ENCODE results near the gene TMEM52.
A peak's percentile ranks its signal among the peaks of the same experiment; 100 is the strongest.
"Not testable (repeated sequence)": the region's sequence is repeated elsewhere in the genome, so short reads cannot be mapped to it uniquely, and the experiment has no call there.

Gene TMEM52

GRCh38 chr1:1946540-1946939 is 27.5 kb upstream of the TMEM52 start:
- no peak for DNase-seq (ENCODE audit: low read depth in 3 of 3)

- DNase-seq (ENCODE audit: low read depth in 3 of 3): no peak
These were observed 26.8 kb upstream of the TMEM52 start for GRCh38 chr1:1945782-1946393.

GRCh38 chr1:1943834-1944570 is 24.9 kb upstream of the TMEM52 start:
- DNase-seq (ENCODE audit: low read depth in 3 of 3): peak; percentile 25 to 45 (median 37)

GRCh38 chr1:1942753-1943656 is 23.9 kb upstream of the TMEM52 start:
- DNase-seq (ENCODE audit: low read depth in 3 of 3): no peak

- no peak for DNase-seq (ENCODE audit: low read depth in 3 of 3)
These were observed 23.0 kb upstream of the TMEM52 start for GRCh38 chr1:1941868-1942752.

GRCh38 chr1:1941211-1941841 is 22.2 kb upstream of the TMEM52 start:
- no peak for DNase-seq (ENCODE audit: low read depth in 3 of 3)

GRCh38 chr1:1940123-1940425 is 21.0 kb upstream of the TMEM52 start:
- no peak for DNase-seq (ENCODE audit: low read depth in 3 of 3)

- no peak for DNase-seq (ENCODE audit: low read depth in 3 of 3)
These were observed 20.4 kb upstream of the TMEM52 start for GRCh38 chr1:1939296-1940122.

GRCh38 chr1:1938613-1939295 is 19.7 kb upstream of the TMEM52 start:
- DNase-seq (ENCODE audit: low read depth in 3 of 3): no peak

GRCh38 chr1:1938276-1938573 is 19.1 kb upstream of the TMEM52 start:
- DNase-seq (ENCODE audit: low read depth in 3 of 3): no peak

GRCh38 chr1:1937549-1938275 is 18.6 kb upstream of the TMEM52 start:
- no peak for DNase-seq (ENCODE audit: low read depth in 3 of 3)

- DNase-seq (ENCODE audit: low read depth in 3 of 3): no peak
These were observed 18.0 kb upstream of the TMEM52 start for GRCh38 chr1:1937061-1937460.

- DNase-seq (ENCODE audit: low read depth in 3 of 3): not testable (repeated sequence)
These were observed 15.8 kb upstream of the TMEM52 start for GRCh38 chr1:1934848-1935247.

GRCh38 chr1:1929639-1930545 is 10.8 kb upstream of the TMEM52 start:
- no peak for DNase-seq (ENCODE audit: low read depth in 3 of 3)

- DNase-seq (ENCODE audit: low read depth in 3 of 3): no peak
These were observed 10.1 kb upstream of the TMEM52 start for GRCh38 chr1:1929102-1929638.

- DNase-seq (ENCODE audit: low read depth in 3 of 3): no peak
These were observed 9.4 kb upstream of the TMEM52 start for GRCh38 chr1:1928231-1929101.

- DNase-seq (ENCODE audit: low read depth in 3 of 3): no peak
These were observed 8.7 kb upstream of the TMEM52 start for GRCh38 chr1:1927751-1928150.

All from stimulated activated CD4-positive, alpha-beta T cell treated with anti-CD3 and anti-CD28 coated beads, TNF-alpha, amount 100 ng/mL, for 4 hours (primary cell).